Stimulated activated CD8-positive, alpha-beta memory T cell treated with anti-CD3 and anti-CD28 coated beads, Interleukin-4, amount 100 ng/mL, for 1 hour (primary cell): ENCODE data around the gene FAM47A.

Experiments
- DNase-seq, 2 donors: peaks; one replicate each; pipeline ENCODE4 v3.0.0-alpha.2; 2020; ENCODE audit warnings: low read depth in 2 of 2, low spot score in 1 of 2

The FAM47A gene

DNA sequence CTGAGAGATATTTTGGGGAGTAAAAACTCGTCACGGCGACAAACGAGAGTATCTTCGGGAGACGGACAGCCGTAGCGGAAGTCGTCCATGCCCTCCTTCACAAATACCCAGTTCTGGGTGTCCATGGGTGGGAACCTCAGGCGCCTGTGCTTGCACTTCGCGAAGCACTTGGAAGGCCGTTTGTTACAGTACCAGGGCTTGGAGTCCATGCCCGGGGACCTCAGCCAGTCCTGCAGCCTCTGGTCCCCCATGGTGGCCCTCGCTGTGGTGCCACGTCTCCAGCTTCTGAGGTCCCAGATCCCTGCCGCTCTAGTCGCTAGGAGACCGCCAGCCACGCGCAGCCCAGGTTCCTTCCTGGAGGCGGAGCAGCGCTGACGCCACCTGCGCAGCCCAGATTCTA lies at the start of gene FAM47A:
TSS of gene FAM47A (minus strand) at position 287 of the 400 bp plus-strand sequence. CDS start at position 251, 36 bp downstream.
- DNase-seq, result no peak

GRCh38 chrX:34147345-34147744 lies 15.2 kb upstream of the FAM47A start:
- DNase-seq, result no peak

- no peak for DNase-seq
Observed at GRCh38 chrX:34146906-34147305, 14.8 kb upstream of the FAM47A start.

- DNase-seq, result no peak
Observed at GRCh38 chrX:34144246-34144645, 12.1 kb upstream of the FAM47A start.

- DNase-seq, result no peak
Observed at GRCh38 chrX:34140816-34141215, 8.7 kb upstream of the FAM47A start.

GRCh38 chrX:34130980-34131744 lies 952 bp downstream of the FAM47A start:
- no peak for DNase-seq

DNA sequence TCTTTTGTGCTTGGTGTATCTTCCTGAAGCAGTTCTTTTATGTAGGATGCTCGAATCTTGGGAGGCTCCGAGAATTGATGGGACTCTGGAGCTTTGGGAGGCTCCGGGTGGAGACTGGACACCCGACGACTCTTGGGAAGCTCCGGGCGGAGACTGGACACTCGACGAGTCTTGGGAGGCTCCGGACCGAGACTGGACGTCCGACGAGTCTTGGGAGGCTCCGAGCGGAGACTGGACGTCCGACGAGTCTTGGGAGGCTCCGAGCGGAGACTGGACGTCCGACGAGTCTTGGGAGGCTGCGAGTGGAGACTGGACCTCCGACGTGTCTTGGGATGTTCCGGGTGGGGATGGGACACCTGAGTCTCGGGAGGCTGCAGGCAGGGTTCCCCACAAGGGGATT lies 1.6 kb downstream of the FAM47A start:
- DNase-seq, result no peak

DNA sequence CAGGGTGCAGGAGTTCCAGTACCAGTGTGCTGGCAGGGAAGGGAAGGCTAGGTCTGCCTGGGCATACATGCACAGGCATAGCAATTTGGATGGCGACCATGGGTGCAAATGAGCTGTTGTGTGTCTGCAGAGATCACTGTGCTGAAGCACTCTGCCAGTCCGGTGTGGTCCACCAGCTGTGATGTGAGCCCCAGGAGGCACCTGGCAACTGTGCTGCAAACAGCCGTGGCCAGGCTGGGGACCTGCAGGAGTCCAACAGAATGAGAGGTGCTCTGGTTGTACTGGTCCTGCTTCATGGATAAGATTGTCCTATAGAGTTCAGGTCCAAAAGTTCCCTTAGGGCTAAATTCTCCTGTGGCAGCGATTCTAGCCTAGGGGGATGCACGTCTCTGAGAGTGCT lies 6.1 kb downstream of the FAM47A start:
- no peak for DNase-seq

DNA sequence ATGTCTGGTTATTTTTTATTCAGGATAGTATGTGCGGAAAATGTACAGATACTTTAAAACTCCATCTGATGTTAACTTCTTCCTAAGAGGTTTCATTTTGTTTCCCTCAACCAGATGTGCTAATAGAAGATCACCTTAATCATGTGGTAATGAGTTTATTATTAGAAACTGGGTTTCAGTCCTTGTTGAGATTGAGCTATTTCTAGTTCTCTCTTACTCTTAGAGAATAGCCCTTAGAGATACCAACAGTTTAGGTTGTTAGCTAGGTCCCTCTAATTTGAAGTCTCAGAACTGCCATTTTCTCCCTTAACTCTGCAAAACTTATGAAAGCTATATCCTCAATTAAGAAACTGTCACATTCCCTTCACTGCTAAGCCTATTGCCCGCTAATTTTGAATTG lies 13.0 kb downstream of the FAM47A start:
- DNase-seq, result no peak

GRCh38 chrX:34112459-34112858 lies 19.7 kb downstream of the FAM47A start:
- no peak for DNase-seq
